Anterior cingulate cortex (tissue), 58 donors: ENCODE results near the gene NBPF1.
"Not testable (repeated sequence)": the region's sequence is repeated elsewhere in the genome, so short reads cannot be mapped to it uniquely, and the experiment has no call there.

Experiments
- DNase-seq, 58 donors: peaks; one replicate each; lab custom pipeline; 2025; lab: John Stamatoyannopoulos, UW

Gene NBPF1

DNA sequence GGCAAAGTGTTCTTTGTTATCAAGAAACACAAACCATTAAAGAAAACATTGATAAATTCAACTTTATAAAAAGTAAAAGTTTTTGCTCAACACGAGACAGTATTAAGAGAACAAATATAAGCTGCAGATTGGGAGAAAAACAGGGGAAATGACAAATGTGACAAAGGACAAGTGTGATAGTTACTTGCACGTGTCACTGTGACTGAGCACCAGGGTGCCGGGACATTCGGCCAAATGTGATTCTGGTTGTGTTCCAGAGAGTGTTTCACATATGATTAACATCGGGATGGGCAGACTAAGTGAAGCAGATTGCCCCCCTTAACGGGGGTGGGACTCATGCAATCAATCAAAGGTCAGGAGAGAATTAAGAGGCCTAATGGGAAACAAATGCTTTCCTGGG lies 52.9 kb downstream of the NBPF1 start:
- not testable (repeated sequence) for DNase-seq

DNA sequence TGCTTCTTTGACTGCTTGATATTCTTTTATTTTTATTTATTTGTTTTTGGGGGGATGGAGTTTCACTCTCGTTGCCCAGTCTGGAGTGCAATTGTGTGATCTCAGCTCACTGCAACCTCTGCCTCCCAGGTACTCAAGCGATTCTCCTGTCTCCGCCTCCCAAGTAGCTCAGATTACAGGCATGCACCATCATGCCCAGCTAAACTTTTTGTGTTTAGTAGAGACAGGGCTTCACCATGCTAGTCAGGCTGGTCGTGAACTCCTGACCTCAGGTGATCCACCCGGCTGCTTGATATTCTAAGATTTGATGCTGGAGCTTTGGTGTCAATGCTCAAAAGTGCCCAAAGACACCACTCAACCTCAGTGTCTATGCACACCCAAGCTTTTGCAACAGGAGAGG lies 53.7 kb downstream of the NBPF1 start:
- DNase-seq, result not testable (repeated sequence)

DNA sequence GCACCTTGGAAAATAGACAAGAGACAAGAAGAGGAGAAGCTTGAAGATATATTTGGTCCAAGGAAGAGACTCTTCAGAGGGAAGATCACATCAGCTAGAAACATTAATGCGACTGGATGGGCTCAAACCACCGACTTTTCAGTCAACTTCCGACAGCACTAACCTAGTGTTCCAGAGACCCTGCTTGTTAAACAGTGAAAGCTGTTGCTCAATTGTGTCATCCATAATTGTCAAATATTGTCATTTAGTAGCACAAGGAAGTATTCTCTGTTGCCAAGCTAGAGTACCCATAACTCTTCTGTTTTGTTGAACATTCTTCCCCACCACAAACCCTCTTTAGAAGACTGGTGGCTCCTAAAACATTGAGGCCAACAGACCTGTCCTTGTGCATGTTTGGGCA lies 56.3 kb downstream of the NBPF1 start:
- DNase-seq, result not testable (repeated sequence)

DNA sequence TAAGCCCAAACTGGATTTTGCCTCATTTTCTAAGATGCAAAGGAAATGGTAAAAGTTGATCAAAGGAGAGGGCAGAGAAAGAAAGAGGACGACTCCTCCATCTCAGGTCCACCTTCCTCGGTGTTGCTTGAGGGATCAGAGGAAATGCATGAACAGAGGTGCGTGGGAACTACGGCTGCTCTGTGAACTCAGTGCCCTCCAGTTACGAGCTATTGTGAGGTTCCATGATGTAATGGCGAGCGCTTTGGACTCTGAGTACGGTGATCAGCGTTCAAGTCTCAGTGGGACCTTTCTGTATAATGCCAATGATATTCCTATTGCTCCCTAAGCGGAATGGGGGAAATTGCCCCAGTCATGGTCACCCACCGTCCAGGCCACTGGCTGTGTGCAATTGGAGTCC lies 60.1 kb downstream of the NBPF1 start:
- DNase-seq, result not testable (repeated sequence)

DNA sequence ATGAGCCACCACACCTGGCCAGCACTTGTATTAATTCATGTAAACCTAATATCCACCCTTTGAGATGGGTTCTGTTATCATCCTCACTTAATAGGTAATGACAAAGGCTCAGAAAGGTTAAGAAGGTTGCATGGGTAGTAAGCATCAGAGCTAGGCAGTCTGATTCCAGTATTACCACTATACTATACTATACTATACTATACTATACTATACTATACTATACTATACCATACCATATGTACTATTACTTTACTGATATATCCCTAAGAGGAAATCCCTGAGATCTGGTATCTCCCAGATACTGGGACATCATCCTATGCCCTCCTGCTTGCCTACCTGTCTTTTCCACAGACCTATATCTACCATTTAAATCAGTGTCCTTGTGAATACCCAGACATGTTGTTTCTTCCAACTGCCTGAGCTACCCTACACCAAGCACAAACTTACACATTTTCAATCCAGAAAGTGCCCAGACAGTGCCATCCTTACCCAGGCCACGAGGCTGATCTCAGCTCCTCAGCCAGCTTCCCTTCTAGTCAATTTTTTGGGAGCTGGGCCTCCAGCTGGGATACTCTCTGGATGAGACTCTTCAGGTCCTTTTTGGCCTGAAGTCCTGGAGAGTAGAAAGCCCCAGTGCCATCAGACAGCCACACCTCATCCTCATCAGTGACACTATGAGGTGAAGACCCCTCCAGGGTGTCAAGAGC lies 63.0 kb downstream of the NBPF1 start:
- not testable (repeated sequence) for DNase-seq

DNA sequence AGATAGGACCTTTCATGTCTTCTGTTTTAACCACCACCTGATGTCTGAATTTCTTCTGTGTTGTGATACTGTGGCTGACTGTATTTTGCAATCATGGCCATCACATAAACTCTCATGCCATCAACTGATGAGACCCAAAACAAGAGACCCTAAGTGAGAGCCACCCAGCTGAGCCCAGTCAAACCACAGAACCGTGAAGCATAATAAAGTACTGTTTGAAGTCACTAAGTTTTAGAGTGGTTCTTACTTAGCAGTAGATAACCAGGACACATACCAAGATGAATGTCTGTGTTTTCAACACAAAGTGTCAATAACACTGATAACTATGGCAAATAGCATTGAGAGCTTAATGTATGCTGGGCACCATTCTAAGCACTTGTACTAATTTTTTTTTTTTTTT lies 63.8 kb downstream of the NBPF1 start:
- DNase-seq, result not testable (repeated sequence)

DNA sequence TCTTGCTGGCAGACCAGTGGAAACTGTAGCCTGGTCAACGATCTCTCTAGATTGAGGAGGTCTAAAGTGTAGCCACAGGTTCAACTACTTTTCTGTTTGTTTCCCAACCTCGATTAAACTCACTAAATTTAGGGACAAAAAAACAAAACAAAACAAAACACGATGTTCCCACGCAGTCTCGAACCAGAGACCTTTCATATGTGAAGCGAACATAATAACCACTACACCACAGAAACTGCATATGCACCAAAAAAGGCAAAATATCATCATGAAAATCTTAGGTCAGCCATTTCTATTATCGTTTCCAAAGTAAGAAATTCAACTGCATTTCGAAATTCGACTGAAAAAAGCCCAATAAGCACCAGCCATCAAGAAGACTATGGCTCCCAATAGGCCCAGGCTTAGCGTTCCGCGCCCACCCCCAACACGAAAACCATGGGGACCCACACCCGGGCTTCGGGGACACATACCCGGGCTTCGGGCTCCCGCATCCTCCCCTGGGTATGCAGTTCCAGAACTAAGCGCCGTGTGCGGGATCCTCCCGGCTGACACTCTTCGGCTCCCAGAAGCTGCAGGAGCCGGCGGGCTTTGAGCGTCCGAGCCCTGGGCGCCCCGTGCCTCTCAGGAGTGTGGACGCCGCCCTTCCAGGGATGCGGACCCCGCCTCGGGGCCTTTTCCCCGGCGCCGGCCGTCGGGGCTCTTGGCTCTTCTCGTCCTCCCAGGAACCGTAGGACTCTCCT lies 65.7 kb downstream of the NBPF1 start:
- not testable (repeated sequence) for DNase-seq

DNA sequence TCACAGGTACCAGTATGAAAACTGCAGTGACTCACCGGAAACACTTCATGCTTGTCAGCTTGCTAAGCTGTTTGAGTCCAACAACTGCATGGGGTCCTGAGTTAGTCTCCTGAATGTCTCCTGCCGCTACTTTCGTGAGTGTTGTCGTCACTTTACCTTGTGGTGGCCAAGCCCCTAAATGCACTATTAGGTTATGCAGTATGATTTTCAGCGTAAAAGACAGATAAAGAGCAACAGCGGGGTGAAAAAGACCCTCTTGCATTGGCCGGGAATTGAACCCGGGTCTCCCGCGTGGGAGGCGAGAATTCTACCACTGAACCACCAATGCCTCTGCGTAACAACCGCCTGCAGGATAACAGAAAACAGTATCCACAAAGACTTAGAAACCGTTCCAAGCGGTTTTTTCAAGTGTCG lies 67.7 kb downstream of the NBPF1 start:
- DNase-seq, result not testable (repeated sequence)

DNA sequence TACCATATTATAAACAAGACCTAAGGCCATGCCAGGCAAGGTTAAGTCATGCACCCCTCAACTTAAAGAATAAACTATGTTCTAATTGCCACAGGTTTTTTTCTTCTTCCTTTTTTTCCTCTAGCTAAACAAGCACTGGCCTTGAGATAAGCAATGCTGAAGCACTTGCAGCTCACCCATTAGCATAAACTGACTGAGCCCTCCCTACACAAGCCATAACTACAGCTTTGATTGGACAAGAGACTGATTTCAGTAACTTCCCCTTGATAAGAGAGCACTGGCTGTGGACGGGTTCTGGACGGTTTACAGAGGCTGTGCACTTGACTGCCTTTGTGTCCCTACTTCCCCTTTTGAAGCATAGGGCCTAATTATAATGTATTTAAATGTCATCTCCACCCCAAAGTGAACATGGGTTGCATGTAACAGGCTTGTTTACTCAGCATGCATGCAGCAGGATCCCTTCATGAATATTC lies 72.9 kb downstream of the NBPF1 start:
- not testable (repeated sequence) for DNase-seq

DNA sequence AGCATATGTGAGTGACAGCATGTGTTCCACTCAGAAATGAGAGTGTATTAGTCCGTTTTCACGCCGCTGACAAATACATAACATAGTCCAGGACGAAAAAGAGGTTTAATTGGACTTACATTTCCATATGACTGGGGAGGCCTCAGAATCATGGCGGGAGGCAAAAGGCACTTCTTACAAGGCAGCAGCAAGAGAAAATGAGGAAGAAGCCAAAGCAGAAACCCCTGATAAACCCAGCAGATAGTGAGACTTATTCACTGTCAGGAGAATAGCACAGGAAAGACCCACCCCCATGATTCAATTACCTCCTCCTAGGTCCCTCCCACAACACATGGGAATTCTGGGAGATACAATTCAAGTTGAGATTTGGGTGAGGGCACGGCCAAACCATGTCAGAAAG lies 75.8 kb downstream of the NBPF1 start:
- not testable (repeated sequence) for DNase-seq

DNA sequence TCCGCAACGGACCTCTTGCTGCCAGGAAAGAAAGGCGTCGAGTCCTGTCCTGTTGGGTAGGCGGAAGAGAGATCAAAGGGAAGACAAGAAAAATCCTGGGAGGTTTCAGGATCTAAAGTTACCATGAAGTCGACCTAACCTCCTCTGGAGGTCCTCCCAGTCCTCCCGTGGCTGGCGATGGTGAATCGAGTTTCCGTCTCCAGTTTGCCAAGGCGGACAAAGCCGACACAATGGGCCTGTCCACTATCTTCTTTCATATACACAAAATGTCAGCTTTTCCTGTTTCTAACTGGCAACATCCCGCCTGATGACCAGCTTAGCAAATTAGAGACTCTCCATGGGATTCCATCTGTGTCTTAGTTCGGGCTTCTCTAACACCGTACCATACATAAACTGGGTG lies 76.6 kb downstream of the NBPF1 start:
- not testable (repeated sequence) for DNase-seq

DNA sequence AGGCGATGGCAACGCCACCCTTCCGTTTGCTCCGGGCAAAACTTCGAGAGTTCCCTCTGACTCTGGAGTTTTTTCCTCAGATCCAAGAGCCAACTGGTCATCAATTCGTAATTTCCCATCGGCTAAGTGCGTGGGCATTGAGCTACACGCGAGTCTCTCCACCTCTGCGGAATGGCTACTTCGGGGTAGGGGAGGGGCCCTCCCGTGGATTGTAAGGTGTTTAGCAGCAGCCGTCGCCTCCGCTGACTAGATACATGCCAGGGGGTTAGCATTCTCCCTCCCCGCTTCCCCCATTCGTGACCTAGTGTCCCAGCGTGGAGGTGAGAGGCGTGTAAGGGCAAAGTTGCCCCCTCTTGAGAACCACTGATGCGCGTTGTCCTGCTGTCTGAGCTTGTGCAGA lies 77.5 kb downstream of the NBPF1 start:
- not testable (repeated sequence) for DNase-seq

DNA sequence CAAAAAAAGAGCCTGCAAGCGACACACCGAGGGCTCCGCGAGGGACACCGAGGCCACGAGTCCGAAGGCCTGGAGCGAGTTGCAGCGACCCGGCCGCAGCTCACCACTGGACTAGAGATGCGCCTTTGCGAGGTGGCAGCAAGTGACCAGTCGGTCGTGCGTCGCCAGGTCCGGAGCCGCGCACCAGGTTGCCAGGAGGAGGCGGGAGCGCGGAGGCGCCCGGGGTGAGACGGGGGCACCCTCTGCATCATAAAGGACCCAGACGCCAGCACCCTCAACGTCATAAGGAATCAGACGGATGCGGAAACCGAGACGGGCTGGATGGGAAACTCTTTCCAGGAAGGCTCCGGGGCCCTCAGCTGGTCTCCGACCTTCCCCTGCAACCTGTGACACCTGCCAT lies 77.9 kb downstream of the NBPF1 start:
- not testable (repeated sequence) for DNase-seq

DNA sequence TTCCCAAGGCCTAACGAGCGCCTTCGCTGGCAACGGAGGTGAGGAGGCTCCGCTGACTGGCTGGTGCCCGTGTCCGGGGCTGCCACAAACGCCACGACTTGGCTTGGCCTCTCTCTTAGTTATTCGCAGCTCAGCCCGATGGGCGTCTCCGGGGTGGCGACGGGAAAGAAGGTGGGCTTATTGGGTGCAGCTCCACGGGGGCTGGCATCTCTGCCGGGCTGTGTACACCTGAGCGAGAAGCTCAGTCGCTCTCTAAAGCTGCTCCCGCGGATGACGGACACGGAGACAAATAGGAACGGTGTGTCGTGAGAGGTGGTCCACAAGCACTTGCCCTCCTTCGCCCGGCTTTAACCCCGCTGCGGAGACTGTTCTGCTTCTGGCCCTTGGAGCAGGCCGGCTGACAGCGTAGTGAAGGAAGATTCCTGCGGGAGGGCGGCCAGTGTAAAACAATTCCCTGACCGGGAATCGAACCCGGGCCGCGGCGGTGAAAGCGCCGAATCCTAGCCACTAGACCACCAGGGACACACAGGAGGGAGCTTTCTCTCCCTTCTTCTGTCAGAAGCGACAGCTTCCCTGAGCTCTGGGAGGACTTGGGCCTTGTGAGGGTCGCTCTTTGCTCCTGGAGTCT lies 78.4 kb downstream of the NBPF1 start:
- DNase-seq, result peak in 46 of 58 donors; percentile 6 to 83 (median 50)

DNA sequence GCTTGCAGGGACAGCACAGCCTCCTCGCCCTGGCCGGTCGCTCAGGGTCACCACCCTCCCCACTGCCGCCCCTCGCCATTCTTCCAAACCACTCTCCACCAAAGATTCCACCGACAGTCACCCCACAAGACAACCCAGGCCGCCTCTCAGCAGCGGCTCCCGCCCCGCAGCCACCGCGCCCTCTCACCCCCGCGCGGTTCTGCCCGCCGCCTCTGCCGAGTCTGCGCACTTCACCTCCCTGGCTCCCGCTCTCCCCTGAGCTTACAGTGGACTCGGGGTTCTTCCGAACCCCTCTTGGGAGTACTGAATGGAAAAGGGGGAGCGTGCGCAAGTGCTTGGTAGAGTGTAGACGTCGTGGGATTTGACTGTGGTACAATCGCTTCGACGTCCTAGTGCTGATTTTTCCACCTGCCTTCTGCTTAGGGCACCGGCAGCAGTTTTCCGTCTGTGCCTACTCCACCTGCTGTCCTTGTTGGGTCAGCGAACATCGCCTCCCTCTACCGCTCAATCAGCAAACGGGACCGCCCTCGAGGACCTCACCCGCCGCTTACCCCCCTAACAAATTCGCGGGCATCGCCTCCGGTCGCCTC lies 79.0 kb downstream of the NBPF1 start:
- peak in 1 of 58 donors; percentile 32 for DNase-seq

DNA sequence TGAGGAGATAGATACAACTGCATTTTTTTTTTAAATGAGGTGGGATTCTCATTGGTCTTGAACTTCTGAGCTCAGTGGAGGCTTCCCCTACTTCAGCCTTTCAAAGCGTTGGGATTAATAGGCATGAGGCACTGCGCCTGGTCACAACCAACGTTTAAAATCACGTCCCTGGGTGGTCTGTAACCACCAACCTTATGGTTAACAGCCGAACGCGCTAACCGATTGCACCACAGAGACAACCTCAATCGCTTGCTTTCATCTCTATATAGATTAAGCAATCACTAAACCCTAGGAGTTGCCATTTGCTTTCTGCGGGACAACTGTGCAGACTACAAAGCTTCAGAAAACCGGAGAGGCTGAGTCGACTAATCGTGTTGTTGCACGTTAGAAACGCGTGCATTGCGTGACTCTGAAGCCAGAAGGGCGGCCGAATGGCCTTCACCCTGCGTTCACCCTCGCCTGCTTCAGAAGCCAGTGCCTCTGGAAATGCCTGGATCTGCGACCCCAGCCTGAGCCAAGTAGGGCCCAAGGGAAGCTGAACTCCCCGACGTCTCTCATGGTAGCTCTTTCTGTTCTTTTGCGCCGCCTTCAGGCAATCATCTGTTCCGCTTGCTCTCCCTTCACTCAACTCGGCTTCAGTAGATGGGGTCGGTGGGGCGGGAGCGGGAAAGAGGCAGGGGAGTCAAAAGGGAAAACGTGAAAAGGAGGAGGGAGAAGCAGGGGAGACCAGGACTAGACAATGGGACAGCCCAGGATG lies 81.0 kb downstream of the NBPF1 start:
- DNase-seq, result peak in 3 of 58 donors; percentile 6 to 15 (median 11)

DNA sequence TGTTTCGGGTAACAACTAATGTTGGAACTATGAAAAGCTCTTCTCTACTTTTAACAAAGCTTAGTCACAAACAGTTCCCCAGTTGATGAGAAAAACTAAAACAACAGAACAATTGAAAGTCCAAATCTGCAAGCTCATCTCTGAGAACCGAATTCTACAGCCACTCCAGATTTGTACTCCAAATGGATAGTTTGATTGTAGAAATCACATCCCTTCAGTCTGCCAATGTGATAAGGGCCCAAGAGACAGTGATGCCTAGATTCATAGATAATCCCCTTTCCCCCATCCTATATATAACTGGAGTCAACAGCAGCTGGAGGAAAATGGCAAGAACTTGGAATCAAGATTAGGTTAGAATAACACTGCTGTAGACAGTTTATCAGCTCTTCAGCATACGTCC lies 85.0 kb downstream of the NBPF1 start:
- not testable (repeated sequence) for DNase-seq

DNA sequence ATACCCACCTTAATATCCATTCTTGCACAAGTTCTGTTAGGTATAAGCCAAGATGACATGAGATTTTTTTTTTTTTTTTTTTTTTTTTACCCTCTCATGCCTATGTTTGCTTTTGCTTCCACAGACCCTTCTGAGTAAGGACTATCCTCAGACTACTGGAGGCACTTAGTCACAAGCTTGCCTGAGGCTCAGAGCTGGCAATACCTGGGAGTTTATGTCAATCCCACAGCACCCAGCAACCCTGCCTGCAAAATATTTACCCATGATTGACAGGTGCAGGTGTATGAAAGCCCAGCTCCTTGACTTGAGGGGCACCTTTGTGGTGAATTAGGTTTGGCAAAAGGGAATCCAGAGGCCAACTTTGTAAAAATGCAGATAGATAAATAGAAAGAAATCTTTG lies 87.6 kb downstream of the NBPF1 start:
- DNase-seq, result not testable (repeated sequence)

DNA sequence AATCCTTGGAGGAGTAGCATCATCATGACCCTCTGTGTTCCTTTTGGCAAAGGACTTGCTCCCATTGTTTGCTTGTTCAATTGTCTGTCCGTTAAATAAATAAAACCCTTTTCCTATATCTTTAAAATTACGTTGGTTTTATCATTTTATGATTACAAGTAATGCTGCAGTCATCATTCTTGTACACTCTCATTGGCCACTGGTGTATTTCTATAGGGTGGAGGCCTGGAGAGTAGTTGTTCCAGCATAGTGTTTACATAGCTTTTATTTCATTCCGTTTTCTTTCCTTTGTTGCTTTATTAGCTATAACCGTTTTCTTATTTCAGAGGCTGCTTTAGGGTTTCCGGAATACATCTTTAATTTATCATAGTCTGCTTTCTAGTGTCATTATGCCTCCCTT lies 91.7 kb downstream of the NBPF1 start:
- DNase-seq, result not testable (repeated sequence)

DNA sequence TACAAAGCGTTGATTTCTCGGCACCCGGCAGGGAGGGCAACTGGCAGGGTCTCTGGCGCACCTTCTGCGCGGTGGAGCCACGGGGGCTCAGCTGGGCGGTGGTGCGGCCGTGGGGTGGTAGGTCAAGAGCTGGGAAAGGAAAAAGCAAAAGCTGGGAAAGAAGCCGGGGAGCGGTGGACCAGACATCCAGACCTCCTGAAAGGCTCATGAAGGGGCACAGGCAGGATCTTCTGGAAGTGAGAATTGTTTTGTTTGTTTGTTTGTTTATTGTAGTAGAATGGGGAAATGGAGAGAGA lies 92.1 kb downstream of the NBPF1 start:
- DNase-seq, result no peak
